ENCODE results near the gene GCSAML. TPM values are rescaled to one million over a fixed set of nuclear protein-coding genes. Genes with fewer than 3 reads are reported as not detected.

GCSAML gene
- total RNA-seq, 1 donor from 2014 or later = not detected

- no peak for DNase-seq (ENCODE audit: low read depth)
Observed at GRCh38 chr1:247574236-247574635, 25.3 kb downstream of the GCSAML start.

- DNase-seq (ENCODE audit: low read depth) = no peak
Observed at GRCh38 chr1:247574664-247575063, 25.7 kb downstream of the GCSAML start.

DNA sequence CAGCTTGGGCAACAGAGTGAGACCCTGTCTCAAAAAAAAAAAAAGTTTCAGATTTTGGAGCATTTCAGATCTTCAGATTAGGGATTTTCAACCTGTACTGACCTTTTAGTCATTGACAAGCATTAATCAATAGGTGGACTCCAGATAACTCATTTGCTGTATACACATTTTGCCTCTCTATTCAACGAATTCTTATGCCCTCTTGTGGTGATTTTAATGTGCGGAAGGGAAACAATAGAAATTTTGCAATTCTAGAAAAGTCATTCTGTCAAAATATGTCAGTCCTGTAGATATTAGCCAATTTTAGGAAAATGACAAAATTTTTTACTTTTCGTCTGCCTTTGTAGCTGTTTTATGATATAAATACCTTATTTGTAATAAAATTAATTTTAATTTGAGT lies 27.6 kb downstream of the GCSAML start:
- no peak for DNase-seq (ENCODE audit: low read depth)

DNA sequence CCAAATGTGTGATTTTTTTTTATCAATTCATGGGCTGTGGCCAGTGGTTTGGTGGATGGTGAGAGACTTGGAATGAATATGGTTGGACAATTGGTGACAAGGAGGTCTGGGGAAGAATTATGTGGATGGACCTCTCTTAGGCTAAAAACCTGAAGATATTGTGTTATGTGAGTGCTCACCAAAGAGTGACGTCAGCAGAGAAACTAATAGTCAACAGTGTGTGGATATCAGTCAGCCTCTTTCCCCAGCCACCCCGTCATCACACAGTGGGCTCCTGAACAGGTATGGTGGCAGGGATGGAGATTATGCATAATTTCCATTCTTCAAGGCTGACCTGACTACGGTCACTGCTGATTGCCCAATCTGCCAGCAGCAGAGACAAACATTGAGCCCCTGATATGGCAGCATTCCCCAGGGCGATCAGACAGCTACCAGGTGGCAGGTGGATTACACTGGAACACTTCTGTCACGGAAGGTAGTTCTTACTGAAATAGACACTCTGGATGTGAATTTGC lies 30.1 kb downstream of the GCSAML start:
- DNase-seq (ENCODE audit: low read depth) = no peak

DNA sequence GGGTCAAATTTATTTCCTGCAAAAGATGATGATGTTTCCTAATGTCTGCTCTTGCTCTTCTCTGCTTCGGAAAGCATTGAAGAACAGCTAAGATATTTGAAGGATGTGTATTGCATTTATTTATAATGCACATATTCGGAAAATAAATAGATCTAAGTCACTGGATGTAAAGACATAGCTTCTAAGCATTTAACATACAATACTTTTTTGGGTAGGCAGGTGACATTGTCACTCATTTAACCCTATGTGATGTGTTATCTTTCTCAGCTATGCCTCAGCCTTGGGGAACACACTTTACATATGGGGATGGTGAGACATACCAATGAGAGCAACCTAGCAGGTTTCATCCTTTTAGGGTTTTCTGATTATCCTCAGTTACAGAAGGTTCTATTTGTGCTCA lies 39.1 kb downstream of the GCSAML start, which contains the start of gene OR2G2:
Gene OR2G2, plus strand, starts transcription at position 301 of the 400 bp plus-strand sequence. Its CDS starts 0 bp downstream, at position 301.
- DNase-seq (ENCODE audit: low read depth) = no peak

DNA sequence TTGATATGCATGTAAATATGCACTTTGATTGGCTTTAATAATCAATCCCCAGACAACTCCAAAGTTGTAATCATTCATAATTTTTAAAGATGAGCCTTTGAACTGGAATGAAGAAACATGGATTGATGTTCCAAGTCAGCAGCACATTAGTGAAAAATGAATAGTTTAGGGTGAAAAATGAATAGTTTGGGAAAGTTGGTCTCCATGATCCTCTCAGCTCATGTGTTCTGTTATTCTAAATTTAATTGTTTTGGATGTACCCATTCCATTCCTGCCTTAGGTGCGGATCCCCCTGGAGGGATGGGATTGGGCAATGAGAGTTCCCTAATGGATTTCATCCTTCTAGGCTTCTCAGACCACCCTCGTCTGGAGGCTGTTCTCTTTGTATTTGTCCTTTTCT lies 56.4 kb downstream of the GCSAML start, which contains the start of gene OR2G3:
Gene OR2G3, plus strand, starts transcription at position 301 of the 400 bp plus-strand sequence. Its CDS starts 0 bp downstream, at position 301.
- DNase-seq (ENCODE audit: low read depth) = no peak

GRCh38 chr1:247613405-247613804 lies 64.5 kb downstream of the GCSAML start:
- no peak for DNase-seq (ENCODE audit: low read depth)

DNA sequence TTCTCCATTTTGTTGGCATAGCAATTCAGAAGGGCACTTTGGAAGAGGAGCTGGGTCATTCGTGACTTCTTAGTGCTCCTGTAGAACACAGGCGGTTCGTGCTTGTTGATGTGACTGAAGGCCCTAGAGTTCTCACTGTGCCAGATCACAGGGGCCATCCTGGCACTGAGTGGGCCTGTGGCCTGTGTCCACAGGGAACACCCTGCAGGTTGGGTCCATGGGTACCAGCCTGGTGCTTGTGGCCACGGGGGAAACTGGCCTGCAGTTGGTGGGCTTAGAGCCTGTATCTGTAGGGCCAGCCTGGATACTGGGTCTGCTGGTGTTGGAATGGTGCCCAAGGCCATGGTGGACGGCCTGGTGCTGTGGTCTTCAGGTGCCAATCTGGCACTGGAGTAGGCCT lies 65.7 kb downstream of the GCSAML start:
- DNase-seq (ENCODE audit: low read depth) = no peak

Other genes starting within 250 kb of the GCSAML start
- 15.3 and 23.1 TPM in 2 replicates for gene ZNF496, start 217.3 kb upstream of the GCSAML start, total RNA-seq
- gene NLRP3, start 133.0 kb upstream of the GCSAML start, total RNA-seq = 0.70 and 9.9 TPM in 2 replicates
- gene OR2B11, start 91.0 kb upstream of the GCSAML start, total RNA-seq = not detected in 2 replicates
- gene OR2C3, start 12.7 kb upstream of the GCSAML start, total RNA-seq = under 0.01 TPM in 1 of 2 replicates, not detected in the other
- gene OR2G2, start 39.2 kb downstream of the GCSAML start, total RNA-seq = not detected in 2 replicates
- gene OR2G3, start 56.5 kb downstream of the GCSAML start, total RNA-seq = not detected in 2 replicates
- gene OR13G1, start 130.6 kb downstream of the GCSAML start, total RNA-seq = not detected in 2 replicates
- gene OR6F1, start 167.5 kb downstream of the GCSAML start, total RNA-seq = not detected in 2 replicates
- not detected in 2 replicates for gene OR14K1, start 189.5 kb downstream of the GCSAML start, total RNA-seq
- gene OR14A2, start 199.0 kb downstream of the GCSAML start, total RNA-seq = not detected in 2 replicates
- not detected in 2 replicates for gene OR1C1, start 211.4 kb downstream of the GCSAML start, total RNA-seq